GM18858 (cell line): ENCODE results near the gene ACSS2.

Experiments
- ATAC-seq: cut with Tn5 transposase; IDR thresholded peaks from one replicate; pipeline ENCODE4 v1.9.1; 2021; ENCODE audit not compliant: unreplicated experiment

The ACSS2 gene

DNA sequence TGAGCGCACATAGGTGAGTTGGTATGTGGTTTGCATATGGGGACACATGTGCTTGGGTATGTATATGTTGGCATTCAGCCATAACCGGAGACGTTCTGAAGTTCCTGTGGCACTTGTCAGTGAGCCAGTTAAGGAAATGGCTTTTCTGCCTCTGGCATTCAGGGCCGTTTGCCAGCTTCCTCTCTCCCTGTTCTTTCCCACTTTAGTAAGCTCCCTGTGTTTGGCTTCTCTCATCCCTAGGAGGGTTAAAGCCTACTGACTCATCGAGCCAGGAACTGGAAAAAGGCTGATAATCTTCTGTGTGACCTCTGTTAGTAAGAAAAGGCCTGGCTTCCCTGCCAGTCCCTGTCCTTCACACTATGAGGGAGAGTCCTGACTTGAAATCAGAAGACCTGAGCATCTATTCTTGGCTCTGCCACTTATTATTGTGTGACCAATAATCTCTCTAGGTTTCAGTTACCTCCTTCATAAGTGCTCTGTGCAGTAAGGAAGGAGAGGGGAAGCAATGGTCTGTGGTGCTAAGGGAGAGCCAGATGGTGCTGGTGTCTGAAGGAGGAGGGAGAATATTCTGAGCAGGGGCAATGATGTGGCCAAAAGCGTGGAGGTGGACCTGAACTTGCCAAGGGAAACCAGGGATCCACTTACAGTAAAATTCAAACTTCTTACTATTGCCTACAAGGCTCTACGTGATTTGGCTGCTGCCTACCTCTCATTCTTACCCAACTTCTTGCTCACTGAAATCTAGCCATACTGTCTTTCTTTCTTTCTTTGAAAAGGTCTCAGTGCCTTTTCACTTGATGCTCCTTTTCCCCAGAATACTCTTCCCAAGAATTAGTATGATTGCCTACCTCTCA lies 31.4 kb downstream of the ACSS2 start:
- no peak for ATAC-seq

DNA sequence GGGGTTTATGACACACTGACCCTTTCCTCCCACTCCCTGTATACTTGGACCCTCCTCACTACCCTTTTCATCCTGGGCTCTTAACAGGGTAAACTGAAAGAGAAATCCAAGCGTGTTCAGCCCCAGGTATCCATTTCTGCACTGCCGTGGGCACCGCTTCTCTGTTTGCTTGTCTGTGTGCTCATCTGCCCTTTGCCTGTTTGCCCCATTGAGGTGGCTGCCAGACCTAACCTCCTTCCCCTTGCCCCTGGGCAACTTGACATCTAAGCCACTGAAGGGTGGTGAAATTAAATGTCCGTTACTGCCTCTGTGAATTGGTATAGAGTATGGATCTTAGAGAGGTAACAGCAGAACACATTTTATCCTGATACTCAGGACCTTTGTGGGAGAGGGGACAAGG lies 38.7 kb downstream of the ACSS2 start:
- no peak for ATAC-seq

DNA sequence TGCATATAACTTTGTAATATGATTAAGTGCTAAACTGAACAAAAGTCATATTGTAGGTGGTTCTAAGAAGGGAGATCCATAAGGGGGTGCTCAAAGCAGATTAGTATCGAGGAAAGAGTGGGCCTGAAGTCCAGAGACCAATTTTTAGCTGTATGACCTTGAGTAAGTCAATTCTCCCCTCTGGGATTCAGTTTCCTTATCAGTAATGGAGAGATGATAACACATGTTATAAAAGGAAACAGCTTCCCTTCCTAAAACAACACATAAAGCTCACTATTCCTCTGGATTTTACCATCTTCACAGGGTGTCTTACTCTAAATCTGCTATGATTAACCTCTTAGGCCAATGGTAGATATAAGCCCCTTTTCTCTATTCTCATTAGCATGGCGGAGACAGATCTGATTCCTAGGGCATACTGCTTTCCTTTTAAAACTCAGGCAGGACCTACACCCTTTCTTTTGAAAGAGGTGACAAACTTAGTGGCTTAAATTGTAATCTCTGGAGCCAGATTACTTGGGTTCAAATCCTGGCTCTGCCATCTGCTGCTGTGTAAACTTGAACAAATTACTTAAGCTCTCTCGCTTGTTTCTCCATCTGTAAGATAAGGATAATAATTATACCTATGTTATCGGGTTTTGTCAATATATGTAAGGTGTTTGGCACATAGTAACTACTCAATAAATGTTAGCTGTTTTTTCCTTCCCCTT lies 39.5 kb downstream of the ACSS2 start:
- no peak for ATAC-seq

DNA sequence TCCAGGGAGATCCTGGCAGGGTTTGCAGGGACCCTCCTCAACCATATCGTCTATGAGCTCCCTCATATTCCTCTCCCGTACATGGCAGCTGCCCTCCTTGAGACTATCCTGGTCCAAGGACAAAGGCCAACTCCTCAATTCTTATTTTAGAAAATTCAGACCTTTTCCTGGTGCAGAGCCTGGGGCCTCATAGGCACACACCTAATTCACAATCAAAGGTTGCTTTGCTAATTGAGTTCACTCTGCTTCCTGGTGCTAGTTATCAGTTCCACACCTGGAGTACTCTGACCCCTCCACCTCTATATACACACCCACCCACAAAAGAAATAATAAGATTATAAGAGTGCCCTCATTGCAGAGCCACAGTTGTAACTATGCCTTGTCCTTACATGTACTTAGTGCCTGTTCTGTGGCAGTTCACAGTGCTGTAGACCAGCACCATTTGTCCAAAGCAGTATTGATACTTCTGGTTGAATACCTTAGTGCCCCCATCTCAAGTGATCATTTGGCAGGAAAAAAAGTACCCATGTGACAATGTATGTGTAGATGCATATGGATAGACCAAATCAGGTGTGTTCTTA lies 40.5 kb downstream of the ACSS2 start:
- ATAC-seq = no peak

DNA sequence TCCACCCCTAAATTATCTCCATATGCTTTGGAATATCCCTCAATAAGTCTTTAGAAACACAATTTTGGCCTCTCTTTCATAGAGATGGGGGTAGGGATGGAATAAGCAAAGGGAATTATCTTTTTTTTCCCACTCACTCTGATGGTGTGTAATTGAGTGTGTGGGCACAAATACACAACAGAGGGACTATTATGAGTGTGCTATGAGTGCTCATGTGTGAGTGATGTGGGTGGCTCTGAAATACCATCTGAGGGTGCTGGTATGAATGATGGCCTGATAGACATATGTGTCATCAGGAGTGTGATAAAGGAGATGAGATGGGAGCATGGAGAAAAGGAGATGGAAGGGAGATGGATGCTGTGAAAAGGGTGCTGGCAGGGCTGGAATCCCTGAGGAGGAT lies 43.6 kb downstream of the ACSS2 start:
- ATAC-seq = no peak

DNA sequence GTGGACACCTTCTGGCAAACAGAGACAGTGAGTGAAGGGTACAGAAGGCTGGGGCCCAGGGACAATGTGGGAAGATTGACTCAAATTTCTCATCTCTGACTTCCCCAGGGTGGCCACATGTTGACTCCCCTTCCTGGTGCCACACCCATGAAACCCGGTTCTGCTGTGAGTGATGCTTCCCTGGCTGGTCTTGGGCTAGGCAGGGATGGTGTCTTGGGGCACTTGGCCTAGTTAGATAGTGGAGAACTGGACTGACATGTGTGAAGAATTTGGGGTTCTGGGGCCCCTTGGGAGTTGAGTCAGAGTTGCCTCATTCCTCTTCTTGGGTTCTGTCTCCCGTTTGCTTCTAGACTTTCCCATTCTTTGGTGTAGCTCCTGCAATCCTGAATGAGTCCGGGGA lies 45.0 kb downstream of the ACSS2 start:
- no peak for ATAC-seq

DNA sequence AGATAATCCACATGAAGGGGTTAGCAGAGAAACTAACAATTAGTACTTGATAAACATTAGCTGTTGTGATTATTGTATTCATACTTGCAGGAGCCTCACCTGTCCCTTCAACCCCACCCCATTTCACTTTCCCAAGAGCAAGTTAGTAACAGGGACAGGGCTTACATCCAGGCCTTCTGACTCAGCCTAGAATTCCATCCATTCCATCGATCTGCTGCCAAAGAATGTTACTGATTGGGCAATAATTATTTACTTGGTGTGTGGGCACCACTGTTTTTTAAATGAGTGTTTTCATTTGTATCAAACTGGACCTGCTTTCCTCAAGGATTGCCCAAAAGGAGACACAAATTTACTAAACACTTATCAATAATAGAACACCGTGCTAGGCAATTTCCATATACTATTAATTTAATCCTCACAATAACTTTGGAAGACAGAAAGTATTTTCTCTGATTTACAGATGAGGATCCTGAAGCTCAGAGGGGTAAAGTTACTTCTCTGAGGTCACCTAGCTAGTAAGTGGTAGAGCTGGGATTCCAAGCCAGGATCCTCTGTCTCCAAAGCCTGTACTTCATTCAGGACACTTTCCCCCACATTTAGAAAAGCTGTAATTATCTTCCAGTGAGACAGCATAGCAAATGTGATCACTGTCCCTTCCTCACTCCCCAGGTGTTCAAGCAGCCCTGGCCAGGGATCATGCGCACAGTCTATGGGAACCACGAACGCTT lies 46.4 kb downstream of the ACSS2 start:
- no peak for ATAC-seq

DNA sequence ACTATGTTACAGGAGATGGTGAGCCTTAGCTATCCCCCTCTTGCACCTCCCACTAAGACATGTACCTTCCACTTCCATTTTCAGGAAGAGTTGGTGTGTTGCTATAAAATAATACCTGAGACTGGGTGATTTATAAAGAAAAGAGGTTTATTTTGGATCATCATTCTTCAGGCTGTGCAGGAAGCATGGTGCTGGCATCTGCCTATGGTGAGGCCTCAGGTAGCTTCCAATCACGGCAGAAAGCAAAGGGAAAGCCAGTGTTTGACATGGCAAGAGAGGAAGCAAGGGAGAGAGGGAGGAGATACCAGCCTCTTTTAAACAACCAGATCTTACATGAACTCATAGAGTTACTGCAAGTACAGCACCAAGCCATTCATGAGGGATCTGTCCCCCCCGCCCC lies 47.0 kb downstream of the ACSS2 start:
- no peak for ATAC-seq

DNA sequence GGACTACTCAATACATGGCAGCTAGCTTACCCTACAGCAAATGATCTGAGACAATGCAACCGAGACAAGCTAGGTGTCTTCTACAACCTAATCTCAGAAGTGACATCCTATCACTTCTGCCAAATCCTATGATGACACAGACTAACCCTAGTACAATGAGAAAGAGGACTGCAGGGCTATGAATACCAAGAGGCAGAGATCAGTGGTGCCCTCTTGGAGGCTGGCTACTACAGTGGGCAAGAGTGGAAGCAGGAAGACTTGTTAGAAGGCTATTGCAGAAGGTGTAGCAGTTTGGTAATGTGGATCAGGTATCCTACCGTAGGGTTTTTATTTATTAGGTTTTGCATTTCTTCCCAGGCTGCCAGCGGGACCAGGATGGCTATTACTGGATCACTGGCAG lies 48.9 kb downstream of the ACSS2 start:
- ATAC-seq = no peak

DNA sequence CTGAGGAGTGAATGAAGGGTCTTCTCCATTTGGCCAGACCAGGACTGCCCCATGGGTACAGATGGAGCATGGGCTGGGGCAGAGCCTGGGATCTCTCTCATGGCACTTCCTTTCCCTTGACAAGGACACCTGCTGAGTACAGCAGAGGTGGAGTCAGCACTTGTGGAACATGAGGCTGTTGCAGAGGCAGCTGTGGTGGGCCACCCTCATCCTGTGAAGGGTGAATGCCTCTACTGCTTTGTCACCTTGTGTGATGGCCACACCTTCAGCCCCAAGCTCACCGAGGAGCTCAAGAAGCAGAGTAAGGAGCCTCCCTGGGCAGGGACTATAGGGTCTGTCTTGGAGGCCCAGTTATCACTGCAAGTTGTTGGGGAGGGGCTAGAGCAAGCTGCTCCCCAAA lies 49.6 kb downstream of the ACSS2 start:
- ATAC-seq = no peak

DNA sequence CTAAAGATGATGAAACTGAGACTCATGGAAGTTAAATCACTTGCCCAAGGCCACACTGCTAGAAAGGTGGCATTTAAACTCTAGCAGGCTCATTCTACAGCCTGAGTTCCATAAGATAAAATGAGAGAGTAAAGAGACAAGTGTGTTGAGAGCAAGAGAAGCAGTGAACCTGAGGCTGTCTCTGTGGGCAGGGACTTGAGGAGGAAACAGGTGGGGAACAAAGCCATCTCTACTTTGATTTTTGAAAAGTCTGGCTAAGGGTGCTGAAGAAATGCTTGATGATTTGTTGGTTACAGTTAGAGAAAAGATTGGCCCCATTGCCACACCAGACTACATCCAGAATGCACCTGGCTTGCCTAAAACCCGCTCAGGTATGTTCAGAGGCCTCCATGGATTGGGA lies 50.2 kb downstream of the ACSS2 start:
- ATAC-seq = no peak

DNA sequence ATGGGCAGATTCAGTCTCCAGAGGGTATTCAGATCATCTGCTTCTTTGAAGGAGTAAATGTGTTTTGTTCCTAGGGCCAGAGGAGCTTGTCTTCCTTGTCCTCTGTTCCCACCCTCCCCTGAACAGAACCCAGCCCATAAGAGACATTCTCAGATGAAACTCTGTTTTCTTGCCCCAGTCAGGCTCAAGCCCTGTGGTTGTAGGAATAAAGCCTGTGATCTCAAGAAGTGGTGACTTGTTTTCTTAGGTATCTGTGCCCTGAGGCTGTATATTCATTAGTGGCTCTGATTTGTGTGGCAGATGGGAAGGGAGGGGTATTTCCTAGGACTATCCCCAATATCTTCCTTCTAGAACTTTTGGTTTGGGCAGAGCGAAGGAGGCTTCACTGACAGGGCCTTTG lies 51.3 kb downstream of the ACSS2 start:
- ATAC-seq = no peak

DNA sequence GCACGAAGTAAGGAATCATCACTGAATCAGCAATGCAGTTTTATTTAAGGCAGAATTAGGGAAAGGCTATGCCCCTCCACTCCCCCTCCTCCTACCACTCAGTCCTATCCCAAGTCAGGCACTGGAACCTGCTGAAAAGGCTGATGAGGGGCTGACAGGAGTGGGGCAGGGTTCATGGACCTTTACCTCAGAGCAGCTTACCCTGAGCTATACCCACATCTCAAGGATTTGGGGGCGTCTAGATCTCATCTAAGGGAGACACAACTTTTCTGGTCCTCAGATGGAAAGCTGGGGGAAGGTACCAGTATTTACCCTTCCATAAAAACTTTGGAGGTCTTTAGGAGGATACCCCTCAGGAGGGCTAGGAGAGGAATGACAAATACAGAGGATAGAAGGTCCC lies 52.0 kb downstream of the ACSS2 start:
- ATAC-seq = no peak

DNA sequence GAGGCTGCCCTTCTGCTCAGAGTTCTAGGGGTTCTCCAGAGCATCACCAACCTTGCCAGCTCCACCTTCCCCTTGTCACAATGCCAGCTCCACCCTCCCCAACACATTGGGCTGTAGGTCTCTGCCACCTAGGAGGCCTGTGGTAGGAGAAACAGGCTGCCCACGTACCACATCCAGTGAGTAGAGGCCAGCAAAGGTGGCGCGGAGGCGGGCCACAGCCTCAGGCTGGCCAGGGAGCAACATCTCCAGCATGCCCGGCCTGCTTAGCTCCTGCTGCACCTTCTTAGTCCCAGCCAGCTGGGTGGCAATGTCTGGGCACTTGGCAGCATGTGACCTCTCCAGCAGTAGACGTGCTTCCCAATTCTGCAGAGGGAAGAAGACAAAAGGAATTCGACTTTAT lies 55.4 kb downstream of the ACSS2 start:
- ATAC-seq = no peak

DNA sequence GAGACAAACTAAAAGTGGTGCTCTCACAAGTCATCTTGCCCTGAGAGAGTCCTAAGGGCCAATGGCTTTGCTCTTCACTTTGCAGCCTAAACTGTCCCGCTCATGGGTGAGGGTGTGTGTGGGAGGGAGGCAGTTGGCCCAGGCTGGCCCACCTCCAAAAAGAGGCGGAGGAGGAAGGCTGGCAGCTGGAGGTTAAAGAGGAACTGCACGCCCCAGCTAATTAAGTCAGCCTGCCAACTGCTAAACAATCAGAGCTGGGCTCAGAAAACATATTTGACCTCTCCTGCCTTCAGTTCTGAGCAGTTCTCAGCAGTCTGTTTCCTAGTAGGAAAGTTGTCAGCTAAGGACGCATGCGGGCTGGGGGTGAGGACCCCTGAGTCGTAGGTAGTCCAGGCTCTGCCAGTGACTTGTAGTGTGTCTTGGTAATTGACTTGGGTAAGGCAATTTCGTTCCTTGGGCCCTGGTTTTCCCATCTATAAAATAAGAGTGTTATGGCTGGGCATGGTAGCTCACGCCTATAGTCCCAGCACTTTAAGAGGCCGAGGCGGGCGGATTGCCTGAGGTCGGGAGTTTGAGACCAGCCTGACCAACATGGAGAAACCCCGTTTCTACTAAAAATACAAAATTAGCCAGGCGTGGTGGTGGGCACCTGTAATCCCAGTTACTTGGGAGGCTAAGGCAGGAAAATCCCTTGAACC lies 62.2 kb downstream of the ACSS2 start:
- ATAC-seq = no peak

DNA sequence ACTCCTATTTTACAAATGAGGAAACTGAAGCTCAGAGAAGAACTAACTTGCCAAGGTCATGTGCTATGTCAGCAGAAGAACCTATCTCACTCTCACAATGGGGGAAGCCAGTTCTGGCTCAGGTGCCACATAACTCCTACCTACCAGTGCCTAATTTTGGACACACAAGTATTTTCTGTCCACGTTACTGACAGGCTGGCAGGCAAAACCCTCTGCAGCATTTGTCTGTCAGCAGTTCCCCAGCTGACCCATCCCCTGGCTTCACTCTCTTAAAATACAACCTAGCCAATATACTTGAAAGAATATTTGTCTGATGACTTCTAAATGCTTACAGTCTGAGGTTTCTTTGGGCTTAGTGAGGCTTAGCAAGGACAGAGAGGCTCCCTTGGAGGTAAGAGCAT lies 63.7 kb downstream of the ACSS2 start:
- ATAC-seq = no peak

DNA sequence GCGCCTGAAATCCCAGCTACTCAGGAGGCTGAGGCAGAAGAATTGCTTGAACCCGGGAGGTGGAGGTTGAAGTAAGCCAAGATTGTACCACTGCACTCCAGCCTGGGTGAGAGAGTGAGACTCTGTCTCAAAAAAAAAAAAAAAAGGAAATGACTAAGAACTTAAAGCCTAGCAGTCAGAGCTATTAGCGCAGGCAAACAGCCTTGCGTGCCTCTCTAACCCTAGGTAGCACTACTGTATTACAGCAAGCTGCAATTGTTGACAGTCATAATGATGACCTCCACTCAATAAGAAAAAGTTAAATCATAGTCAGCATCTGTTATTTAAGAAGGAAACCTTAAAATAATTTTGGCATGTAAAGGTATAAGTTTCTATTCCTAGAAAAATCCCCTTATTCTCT lies 64.8 kb downstream of the ACSS2 start:
- ATAC-seq = no peak

DNA sequence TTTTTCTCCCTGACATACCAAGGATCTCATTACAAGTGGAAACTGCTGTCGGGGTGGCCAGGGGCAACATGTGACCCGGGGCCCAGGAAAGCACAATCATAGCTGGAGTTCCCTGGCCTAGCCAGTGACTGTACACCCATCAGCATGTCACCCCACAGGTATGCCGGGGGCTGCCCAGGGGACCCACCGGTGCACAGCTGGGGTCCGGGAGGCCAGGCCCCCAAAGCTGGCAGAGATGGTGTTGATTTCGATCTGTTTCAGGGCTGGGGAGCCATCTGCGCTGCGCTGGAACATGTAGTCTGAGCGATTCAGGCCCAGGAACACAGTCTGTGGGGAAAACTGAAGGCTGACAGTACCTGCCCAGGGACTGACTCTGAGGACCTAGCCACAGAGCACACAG lies 65.9 kb downstream of the ACSS2 start:
- ATAC-seq = no peak

DNA sequence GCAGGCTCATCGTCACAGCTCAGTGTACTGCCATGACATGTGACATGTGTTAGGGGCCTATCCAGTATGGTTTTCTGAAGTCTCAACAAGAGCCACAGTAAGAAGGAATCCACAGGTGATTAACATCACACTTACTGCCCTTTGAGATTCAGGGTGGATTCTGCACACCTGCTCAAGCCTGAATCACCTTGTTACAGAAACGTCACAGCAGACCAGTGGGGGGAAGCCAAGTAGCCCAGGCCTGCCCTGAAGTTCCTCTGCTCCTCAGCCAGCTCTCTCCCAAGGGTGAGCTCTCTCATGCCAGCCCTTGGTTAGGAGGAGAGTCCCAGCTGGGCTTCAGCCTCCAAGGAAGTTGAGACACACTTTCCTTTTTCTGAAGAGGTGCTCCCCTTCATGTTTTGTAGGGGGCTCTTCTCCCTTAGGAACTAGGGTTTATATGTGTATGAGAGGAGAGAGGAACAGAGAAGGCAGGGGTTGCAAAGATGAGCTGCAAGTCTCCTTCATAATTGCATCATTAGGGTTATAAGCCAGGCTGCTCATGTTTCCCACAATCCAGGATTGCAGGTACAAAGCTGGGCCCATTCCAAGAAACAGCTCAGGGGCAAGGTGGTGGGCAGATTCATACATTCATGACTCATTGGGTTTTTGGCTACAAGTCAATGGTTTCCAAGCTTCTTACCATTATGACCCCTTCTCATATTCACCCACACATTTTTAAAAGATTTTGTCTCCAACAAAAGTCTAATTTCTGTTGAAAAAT lies 67.6 kb downstream of the ACSS2 start:
- ATAC-seq = no peak
